B cell (primary cell): ENCODE results near the gene OSCAR. TPM values are rescaled to one million over a fixed set of nuclear protein-coding genes. Genes with fewer than 3 reads are reported as not detected.

Experiments
- ATAC-seq: fragments of 200-7000 bp; cut with Tn5 transposase; one replicate; pipeline ENCODE4 v1.10.0; 2021; ENCODE audit warnings: low read depth, mild to moderate bottlenecking, moderate number of reproducible peaks, moderate library complexity
- CTCF ChIA-PET: fragments of 350-600 bp; sonication (Branson Sonifier 250); formaldehyde crosslinking; loops from one replicate; lab custom pipeline; 2021; ENCODE audit warnings: antibody characterized with exemption, inconsistent platforms; lab: Charles Lee
- POLR2A ChIA-PET: fragments of 350-600 bp; sonication (Branson Sonifier 250); formaldehyde crosslinking; loops from one replicate; lab custom pipeline; 2021; ENCODE audit warnings: antibody characterized with exemption; lab: Charles Lee
- DNase-seq: peaks from one replicate; pipeline ENCODE4 v3.0.0; 2013
- H2AFZ ChIP-seq: 2 replicates; pipeline ENCODE4 v1.6.1; 2012; ENCODE audit warnings: mild to moderate bottlenecking, low read depth, low read length; ENCODE audit not compliant: insufficient read depth, poor library complexity, severe bottlenecking
- H3K27ac ChIP-seq, 2 donors: 1 replicate in 1 of 2; 2 replicates in 1 of 2; pipeline ENCODE4 v1.5.1; 2012 to 2013; ENCODE audit warnings: low read length in 2 of 2, mild to moderate bottlenecking in 2 of 2, moderate library complexity in 1 of 2
- H3K27me3 ChIP-seq, 4 experiments: fragments of 200-600 bp in 1 of 4; sonication (generic) in 1 of 4; replicated peaks in 1 of 4; 1 replicate in 2 of 4; 2 replicates in 2 of 4; pipeline versions ENCODE4 v1.6.1 to v1.7.0; 2013 to 2016; ENCODE audit warnings: low read length in 3 of 4, mild to moderate bottlenecking in 2 of 4, mixed read lengths in 1 of 4, moderate library complexity in 1 of 4; ENCODE audit not compliant: insufficient read depth in 4 of 4, control insufficient read depth in 3 of 4; ENCODE audit errors: control extremely low read depth in 1 of 4
- H3K36me3 ChIP-seq, 2 experiments: replicated peaks in 1 of 2; 1 replicate in 1 of 2; 2 replicates in 1 of 2; pipeline versions ENCODE4 v1.6.1 to v1.7.1; 2013; ENCODE audit warnings: low read length in 1 of 2; ENCODE audit not compliant: insufficient read depth in 2 of 2, control insufficient read depth in 1 of 2; ENCODE audit errors: control extremely low read depth in 1 of 2, extremely low read depth in 1 of 2
- H3K4me1 ChIP-seq, 2 donors: fragments of 200-600 bp in 1 of 2; sonication (generic) in 1 of 2; 1 replicate in 1 of 2; 2 replicates in 1 of 2; pipeline versions ENCODE4 v1.5.1 to v1.6.1; 2013 to 2017; ENCODE audit warnings: low read length in 2 of 2; ENCODE audit not compliant: control insufficient read depth in 2 of 2, insufficient read depth in 2 of 2
- H3K4me2 ChIP-seq: replicated peaks from 2 replicates; pipeline ENCODE3; 2012; ENCODE audit warnings: mild to moderate bottlenecking, low read depth, low read length; ENCODE audit not compliant: poor library complexity, severe bottlenecking
- H3K4me3 ChIP-seq, 5 experiments: fragments of 200-600 bp in 1 of 5; sonication (generic) in 1 of 5; 1 replicate in 3 of 5; 2 replicates in 2 of 5; pipeline versions ENCODE4 v1.5.1 to v1.7.0; 2011 to 2016; ENCODE audit warnings: low read length in 4 of 5, mild to moderate bottlenecking in 4 of 5, low read depth in 2 of 5, control low read depth in 1 of 5, moderate library complexity in 1 of 5; ENCODE audit not compliant: insufficient read depth in 1 of 5; ENCODE audit errors: control extremely low read depth in 1 of 5, extremely low read depth in 1 of 5
- H3K79me2 ChIP-seq: fragments of 200-600 bp; sonication (generic); one replicate; pipeline ENCODE4 v1.6.0; 2016; ENCODE audit warnings: low read length; ENCODE audit not compliant: control insufficient read depth, insufficient read depth
- H3K9ac ChIP-seq: fragments of 200-600 bp; sonication (generic); 2 replicates; pipeline ENCODE4 v1.6.1; 2017; ENCODE audit warnings: mild to moderate bottlenecking, low read length, moderate library complexity
- H3K9me3 ChIP-seq, 3 donors: one replicate each; pipeline versions ENCODE4 v1.6.1 to v1.7.1; 2013; ENCODE audit warnings: low read length in 2 of 3; ENCODE audit not compliant: control insufficient read depth in 2 of 3, insufficient read depth in 1 of 3; ENCODE audit errors: control extremely low read depth in 1 of 3
- H4K20me1 ChIP-seq: 2 replicates; pipeline ENCODE4 v1.6.0; 2012; ENCODE audit warnings: mild to moderate bottlenecking, low read length; ENCODE audit not compliant: insufficient read depth, control insufficient read depth, poor library complexity, severe bottlenecking
- H3K27ac Mint-ChIP-seq: one replicate; pipeline ENCODE4 v1.8.0; 2021; ENCODE audit warnings: mixed read lengths
- H3K27me3 Mint-ChIP-seq: one replicate; pipeline ENCODE4 v1.8.0; 2021; ENCODE audit warnings: mixed read lengths
- H3K4me1 Mint-ChIP-seq: one replicate; pipeline ENCODE4 v1.8.0; 2021; ENCODE audit warnings: mixed read lengths
- H3K4me3 Mint-ChIP-seq: one replicate; pipeline ENCODE4 v1.8.0; 2021; ENCODE audit warnings: mixed read lengths
- H3K9me3 Mint-ChIP-seq: one replicate; pipeline ENCODE4 v1.8.0; 2022; ENCODE audit warnings: mixed read lengths; ENCODE audit not compliant: insufficient read depth
- CTCF ChIP-seq: fragments of 200-600 bp; IDR thresholded peaks from one replicate; pipeline ENCODE4 v1.8.0; 2022; ENCODE audit warnings: antibody characterized with exemption, mild to moderate bottlenecking
- EZH2 ChIP-seq: IDR thresholded peaks from 2 replicates; pipeline ENCODE4 v1.6.1; 2012; ENCODE audit warnings: borderline replicate concordance, low read depth, mild to moderate bottlenecking, moderate library complexity, low read length; ENCODE audit not compliant: insufficient read depth, poor library complexity, severe bottlenecking
- WGBS: methylation state at CpG from one replicate; pipeline ENCODE4 v1.1.5; 2013; ENCODE audit warnings: missing lambda C conversion rate; ENCODE audit not compliant: insufficient coverage; 5-methylcytosine and 5-hydroxymethylcytosine counted together
- intact Hi-C: fragments of 100-400 bp; cut with micrococcal nuclease; formaldehyde crosslinking; loops from one replicate; pipeline ENCODE4 v1.10.0; 2022
- polyA plus RNA-seq: library from polyadenylated mRNA; depleted of rRNA; stranded (reverse); fragments of >200 nt; gene quantifications from 2 replicates; pipeline ENCODE4 v1.2.3, GENCODE V29; 2012
- total RNA-seq, 2 donors: library from RNA; stranded (reverse); fragments of 120-200 nt in 1 of 2; gene quantifications; 1 replicate in 1 of 2; 2 replicates in 1 of 2; pipeline versions ENCODE4 v1.2.3 to v1.2.4, GENCODE V29; 2013 to 2022

Gene OSCAR
- total and polyA plus RNA-seq, 2 donors (not counting 1 experiment from before 2014, with no cell fraction given): 1.7 TPM; not detected in 1

DNA sequence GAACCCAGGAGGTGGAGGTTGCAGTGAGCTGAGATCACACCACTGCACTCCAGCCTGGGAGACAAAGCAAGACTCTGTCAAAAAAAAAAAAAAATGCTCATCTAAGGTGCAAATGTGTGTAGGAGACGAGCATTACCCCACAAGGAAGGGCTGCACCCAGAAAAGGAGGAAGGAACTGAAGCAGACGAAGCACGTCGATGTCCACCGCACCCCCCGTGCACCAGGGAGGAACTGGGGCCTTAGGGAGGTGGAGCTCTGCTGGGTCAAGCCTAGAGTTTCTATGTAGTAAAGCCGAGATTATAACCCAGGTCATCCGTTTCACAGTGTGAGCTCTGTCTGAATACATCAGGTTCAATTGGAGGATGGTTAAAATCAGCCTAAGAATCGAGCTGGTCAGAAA lies 38.0 kb downstream of the OSCAR start:
- Mint-ChIP-seq H3K4me3 (no peak overlapping the region), H3K27me3 (peaks cover 15% of the 10 kb centered on the region), H3K27ac (no peak overlapping the region), H3K4me1 (no peaks in the 10 kb centered on the region), H3K9me3 (no peaks in the 10 kb centered on the region)
- TF ChIP-seq EZH2: no peak
- TF ChIP-seq CTCF: no peak
- H3K9me3 ChIP-seq: peaks cover 0 to 23% (median 0%) of the 10 kb centered on the region in 3 donors
- H2AFZ ChIP-seq: no peak overlapping the region
- H3K9ac ChIP-seq: no peak overlapping the region
- no peak overlapping the region for H3K4me3 ChIP-seq
- no peaks in the 10 kb centered on the region for H3K27me3 ChIP-seq
- POLR2A ChIA-PET: no interaction called here
- no peak overlapping the region for H3K4me2 ChIP-seq
- DNase-seq (no peak), ATAC-seq (no peak)
- intact Hi-C loops: no loop called here
- H4K20me1 ChIP-seq: no peaks in the 10 kb centered on the region
- CTCF ChIA-PET: no interaction called here
- no peak overlapping the region for H3K27ac ChIP-seq
- no peaks in the 10 kb centered on the region for H3K36me3 ChIP-seq
- no peaks in the 10 kb centered on the region for H3K79me2 ChIP-seq
- WGBS: 29% methylated on average over 8 of the region's 9 CpGs
- no peaks in the 10 kb centered on the region for H3K4me1 ChIP-seq

GRCh38 chr19:54047616-54048015 lies 53.0 kb downstream of the OSCAR start:
- Mint-ChIP-seq H3K4me3 (no peak overlapping the region), H3K9me3 (peaks cover 7% of the 10 kb centered on the region), H3K27me3 (peaks cover 29% of the 10 kb centered on the region), H3K4me1 (no peaks in the 10 kb centered on the region), H3K27ac (no peak overlapping the region)
- ChIA-PET CTCF (no interaction called here), POLR2A (no interaction called here)
- H3K4me2 ChIP-seq: no peak overlapping the region
- H3K9me3 ChIP-seq: peaks cover 0 to 10% (median 0%) of the 10 kb centered on the region in 3 donors
- H4K20me1 ChIP-seq: no peaks in the 10 kb centered on the region
- no peaks in the 10 kb centered on the region for H3K79me2 ChIP-seq
- intact Hi-C loops: no loop called here
- peaks cover 0 to 3% (median 0%) of the 10 kb centered on the region in 4 experiments for H3K27me3 ChIP-seq
- ATAC-seq (no peak), DNase-seq (no peak)
- no peak overlapping the region for H3K27ac ChIP-seq
- H3K4me3 ChIP-seq: no peak overlapping the region
- H3K36me3 ChIP-seq: no peaks in the 10 kb centered on the region
- H3K9ac ChIP-seq: no peak overlapping the region
- no peak overlapping the region for H2AFZ ChIP-seq
- 100% methylated on average over 2 of the region's 4 CpGs for WGBS
- no peaks in the 10 kb centered on the region for H3K4me1 ChIP-seq
- no peak for TF ChIP-seq EZH2
- TF ChIP-seq CTCF: no peak
